HG03196 (cell line): ENCODE measurements around the gene PMM2.
"Not testable (repeated sequence)": the region's sequence is repeated elsewhere in the genome, so short reads cannot be mapped to it uniquely, and the experiment has no call there.

Experiments used
- ATAC-seq: cut with Tn5 transposase; IDR thresholded peaks from one replicate; pipeline ENCODE4 v1.9.1; 2021; ENCODE audit not compliant: unreplicated experiment

Gene PMM2

GRCh38 chr16:8816967-8817655 is 19.5 kb downstream of the PMM2 start:
- no peak for ATAC-seq

GRCh38 chr16:8818504-8819270 is 21.0 kb downstream of the PMM2 start:
- ATAC-seq: peak; percentile 65

DNA sequence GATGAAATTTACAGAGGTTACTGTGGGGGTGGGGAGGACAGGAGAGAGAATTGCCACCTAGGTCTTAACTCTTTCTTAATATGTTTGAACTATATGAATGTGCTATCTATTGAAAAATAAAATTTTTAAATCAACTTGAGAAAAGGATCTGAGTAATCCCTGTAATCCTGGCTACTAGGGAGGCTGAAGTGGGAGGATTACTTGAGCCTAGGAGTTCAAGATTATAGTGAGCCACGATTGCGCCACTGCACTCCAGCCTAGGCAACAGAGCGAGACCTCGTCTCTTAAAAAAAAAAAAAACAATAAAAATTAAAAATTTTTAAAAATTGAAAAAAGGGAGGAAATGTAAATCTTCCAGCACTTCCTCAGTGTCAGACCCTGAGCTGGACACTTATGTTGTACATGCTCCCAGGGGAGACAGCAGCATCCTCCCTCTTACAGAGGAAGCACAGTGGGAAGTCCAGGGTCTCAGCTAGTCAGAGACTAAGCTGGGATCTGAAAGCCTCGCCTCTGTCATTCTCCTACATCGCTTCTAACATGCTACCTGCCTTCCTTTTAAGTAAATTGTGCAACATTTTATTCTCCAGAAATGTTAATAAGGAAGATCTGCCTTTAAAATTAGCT is 21.9 kb downstream of the PMM2 start:
- no peak for ATAC-seq

DNA sequence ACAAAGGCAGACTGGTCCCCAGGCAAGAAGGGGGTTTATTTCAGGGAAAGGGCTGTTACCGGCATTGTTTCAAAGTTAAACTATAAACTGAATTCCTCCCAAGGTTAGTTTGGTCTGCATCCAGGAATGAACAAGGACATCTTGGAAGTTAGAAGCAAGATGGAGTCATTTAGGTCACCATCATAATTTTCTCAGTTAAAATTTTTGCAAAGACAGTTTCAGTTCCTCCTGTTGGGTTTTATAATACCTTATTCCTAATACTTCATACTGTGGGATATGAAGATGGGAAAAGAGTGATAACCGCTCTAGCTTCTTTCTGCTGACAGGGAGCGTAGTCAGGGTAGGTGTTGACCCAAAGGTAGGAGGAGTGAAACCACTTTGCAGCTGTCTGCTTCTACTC is 24.8 kb downstream of the PMM2 start:
- no peak for ATAC-seq

DNA sequence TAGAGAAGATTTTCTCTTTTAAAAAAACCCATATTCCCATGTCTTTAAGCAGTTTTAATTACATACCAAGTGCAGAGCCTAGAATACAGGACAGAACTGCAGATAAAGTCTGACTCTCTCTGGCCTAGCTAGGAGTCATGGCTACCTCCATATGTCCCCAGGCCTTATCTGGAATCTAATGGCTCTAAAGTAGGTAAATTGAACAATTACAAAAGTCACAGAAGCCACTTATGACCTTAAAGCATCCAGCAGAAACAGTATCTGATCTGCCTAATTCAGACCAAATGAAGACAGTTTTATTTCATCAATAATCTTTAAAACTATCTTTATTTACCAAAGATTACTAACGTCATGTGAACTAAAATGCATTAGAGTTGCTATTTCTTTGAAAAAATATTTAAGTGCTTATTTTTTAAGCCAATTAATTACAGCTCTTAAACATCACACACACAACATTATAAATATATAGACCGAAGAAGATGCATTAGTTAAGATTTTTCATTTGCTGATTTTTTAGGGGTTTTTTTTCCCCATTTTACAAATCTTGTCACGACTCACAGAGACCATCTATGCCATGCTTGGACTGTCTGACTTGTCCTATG is 28.7 kb downstream of the PMM2 start:
- ATAC-seq: no peak

GRCh38 chr16:8828541-8829165 is 31.0 kb downstream of the PMM2 start:
- ATAC-seq: no peak

GRCh38 chr16:8831450-8831849 is 33.8 kb downstream of the PMM2 start:
- ATAC-seq: no peak

- no peak for ATAC-seq
Observed at GRCh38 chr16:8831871-8832716, 34.5 kb downstream of the PMM2 start.

DNA sequence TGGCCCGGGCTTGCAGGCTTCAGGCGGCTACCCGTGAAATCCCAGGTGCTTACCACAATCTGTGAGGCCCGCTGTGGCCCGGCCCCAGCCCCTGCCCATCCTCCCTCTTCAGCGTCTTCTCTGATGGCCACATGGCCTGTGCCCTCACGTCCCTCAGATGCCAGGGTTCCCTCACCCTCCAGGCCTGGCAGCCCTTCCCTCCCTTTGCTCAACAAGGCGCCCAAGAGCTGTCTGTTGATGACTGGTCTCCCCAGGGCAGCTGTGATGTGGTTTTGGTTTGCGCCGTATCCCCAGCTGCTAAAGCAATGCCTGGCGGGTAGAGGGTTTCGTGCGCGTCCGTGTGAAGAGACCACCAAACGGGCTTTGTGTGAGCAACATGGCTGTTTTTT is 35.1 kb downstream of the PMM2 start:
- no peak for ATAC-seq

DNA sequence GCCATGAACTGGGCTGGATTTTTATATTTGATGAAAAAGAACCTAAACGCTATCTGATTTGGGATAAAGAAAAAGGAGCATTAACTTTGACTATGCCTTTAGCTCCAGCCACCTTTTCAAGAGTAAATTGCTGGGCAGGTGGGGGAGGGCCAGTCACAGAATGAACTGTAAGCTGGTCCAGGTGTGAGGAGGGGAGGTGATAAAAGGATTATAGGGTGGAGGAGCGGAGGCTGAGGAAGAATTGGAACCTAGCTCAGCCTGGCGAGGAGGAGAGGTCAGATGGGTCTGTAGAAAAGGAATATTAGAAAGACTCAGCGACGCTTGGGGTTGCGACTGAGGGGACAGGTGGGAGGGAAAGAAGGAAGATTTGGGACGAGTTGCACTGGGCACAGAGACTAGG is 39.2 kb downstream of the PMM2 start:
- ATAC-seq: not testable (repeated sequence)

DNA sequence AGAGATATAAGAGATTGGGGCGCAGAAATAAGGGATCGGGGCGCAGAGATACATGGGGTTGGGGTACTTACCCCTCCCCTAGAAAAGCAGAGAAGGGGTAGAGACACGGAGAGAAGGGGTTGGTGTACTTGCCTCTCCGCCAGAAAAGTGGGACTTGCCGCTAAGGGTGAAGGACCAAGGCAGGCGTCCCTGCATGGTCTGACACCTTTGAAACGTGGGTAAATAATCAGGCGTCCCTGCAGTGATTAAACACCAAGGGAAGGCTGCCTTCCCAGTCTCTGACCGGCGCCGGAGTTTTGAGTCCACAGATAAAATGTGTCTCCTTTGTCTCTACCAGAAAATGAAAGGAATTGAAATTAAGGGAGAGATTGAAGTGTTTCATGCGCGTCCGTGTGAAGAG is 40.0 kb downstream of the PMM2 start:
- ATAC-seq: not testable (repeated sequence)

DNA sequence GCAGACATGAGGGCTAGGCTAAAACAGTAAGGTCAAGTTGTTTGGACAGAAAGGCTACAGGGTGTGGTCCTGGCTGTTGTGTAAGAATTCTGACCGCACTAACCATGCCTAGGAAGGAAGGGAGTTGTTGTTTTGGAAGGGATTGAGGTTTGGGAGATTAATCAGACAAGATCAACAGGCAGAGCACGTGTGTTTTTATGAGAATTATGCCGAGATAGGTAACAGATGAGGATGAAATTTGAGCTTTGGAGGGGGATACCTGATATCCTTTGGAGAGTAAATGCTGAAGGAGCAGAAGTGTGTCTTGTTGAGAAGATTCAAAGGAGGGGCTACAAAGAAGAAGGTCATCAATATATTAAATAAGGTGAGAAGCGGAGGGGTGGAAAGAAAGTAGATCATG is 44.4 kb downstream of the PMM2 start:
- ATAC-seq: not testable (repeated sequence)

DNA sequence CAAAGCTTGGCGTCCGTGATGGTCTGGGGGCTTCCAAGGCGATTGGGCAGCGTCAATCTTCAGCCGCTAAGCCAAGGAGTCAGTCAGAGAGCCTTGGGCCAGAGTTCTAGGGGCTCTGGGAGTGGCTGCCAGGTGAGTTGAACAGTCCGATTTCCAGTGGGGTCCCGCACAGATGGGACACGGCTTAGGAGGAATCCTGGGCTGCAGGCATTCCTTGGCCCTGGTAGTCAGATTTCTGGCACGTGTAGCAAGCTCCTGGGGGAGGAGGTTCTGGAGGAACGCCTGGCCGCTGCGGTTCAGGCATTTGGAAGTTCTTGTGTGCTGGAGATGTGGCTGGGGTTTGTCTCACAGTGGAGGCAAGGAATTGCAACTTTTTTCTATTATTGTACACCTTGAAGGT is 45.7 kb downstream of the PMM2 start:
- not testable (repeated sequence) for ATAC-seq

DNA sequence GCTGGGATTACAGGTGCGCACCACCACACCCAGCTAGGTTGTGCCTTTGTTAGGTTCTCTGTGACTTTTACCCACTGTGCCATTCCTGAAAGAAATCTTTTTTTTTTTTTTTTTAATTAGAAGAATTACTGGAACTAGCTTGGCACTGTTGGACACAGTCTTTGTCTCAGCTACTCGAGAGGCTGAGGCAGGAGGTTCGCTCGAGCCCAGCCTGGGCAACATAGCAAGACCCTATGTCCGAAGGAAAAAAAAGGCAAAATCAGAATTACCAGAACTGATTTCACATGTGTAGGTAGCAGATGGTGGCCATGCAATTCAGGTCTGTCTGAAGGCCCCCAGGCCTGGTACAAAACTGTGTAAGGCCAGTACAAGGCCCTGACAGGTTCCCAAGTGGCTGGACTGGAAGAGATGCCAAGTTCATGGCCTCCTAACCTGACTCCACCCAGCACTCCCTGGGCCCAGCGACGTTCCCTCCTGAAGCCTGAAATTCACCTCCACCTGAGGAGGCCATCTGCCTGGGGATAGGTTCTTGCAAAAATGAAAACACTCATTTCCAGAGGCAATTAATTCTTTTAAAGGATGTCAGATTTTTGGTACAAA is 48.2 kb downstream of the PMM2 start:
- ATAC-seq: no peak

DNA sequence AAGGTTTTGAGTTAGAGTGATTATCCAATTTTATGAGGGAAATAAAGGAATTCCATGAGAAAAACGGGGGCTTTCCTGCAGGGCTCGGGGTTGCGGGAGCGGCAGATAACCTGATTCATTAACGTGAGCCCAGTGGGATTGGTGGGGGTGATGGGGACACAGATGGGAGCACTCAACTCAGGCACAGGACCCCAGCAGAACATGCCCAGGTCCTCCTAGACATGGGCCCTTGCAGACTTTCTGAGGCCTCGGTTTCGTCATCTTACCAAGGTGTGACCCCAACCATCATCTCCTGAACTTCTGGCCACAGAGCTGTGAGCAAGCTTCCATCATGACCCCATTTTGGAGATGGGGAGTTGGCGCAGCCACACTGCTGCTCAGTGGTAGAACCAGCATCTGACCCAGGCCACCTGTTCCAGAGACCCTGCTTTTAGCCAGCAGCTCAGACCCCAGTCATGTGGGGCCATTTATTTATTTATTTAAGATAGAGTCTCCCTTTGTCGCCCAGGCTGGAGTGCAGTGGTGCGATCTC is 48.8 kb downstream of the PMM2 start:
- no peak for ATAC-seq

- ATAC-seq: no peak
Observed at GRCh38 chr16:8847145-8847544, 49.5 kb downstream of the PMM2 start.

DNA sequence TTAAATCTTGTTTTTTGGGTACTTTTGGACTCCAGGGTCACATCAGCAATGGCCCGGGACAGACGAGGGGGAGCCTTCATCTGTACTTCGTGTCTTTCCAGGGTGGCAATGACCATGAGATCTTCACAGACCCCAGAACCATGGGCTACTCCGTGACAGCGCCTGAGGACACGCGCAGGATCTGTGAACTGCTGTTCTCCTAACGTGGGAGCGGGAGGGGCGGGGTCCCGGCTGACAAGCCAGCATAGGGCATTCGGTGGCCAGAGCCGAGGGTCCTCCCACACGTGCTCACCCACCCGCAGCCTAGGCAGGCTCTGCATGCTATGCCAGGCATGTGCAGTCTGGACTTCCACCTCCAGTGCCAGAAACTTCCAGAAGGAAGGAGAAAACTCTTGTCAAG is 50.0 kb downstream of the PMM2 start:
- no peak for ATAC-seq

- no peak for ATAC-seq
Observed at GRCh38 chr16:8848231-8848938, 50.7 kb downstream of the PMM2 start.

GRCh38 chr16:8848939-8849391 is 51.3 kb downstream of the PMM2 start:
- no peak for ATAC-seq
